ENCODE data around the gene GUCY2D.

The GUCY2D gene

DNA sequence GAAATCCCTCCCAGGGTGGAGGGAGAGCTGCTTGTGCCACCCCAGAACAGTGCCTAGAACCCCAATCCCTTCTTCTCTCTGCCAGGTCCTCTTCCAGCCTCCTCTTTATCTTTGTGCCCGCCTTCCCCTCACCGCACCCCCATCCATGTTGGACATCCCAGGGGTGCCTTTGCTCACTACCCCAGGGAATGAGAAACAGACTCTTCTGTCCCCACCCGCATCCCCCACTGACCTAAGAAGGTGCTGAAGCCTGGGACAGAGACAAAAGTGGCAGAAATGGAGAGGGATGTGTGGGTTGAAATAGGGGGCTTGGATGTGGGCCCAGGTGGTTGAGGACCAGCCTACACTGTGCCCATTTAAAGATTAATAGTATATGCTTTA is 53.4 kb downstream of the GUCY2D start:
- no peaks in the 10 kb centered on the region for H3K36me3 ChIP-seq (replicated peaks; ENCODE audit: low read depth, low read length)
- H3K27me3 ChIP-seq (ENCODE audit: low read depth, low read length) = peaks cover 8% of the 10 kb centered on the region
- H3K9ac ChIP-seq (ENCODE audit: low read length) = no peak overlapping the region
- no peaks in the 10 kb centered on the region for H4K20me1 ChIP-seq (ENCODE audit: insufficient read depth, low read length)
- H2AFZ ChIP-seq (ENCODE audit: low read depth, low read length) = no peak overlapping the region
- no peaks in the 10 kb centered on the region for H3K9me3 ChIP-seq (ENCODE audit: insufficient read depth, low read length)
- H3K4me2 ChIP-seq (ENCODE audit: low read length) = no peak overlapping the region
- H3K79me2 ChIP-seq (ENCODE audit: low read length) = no peaks in the 10 kb centered on the region
- TF ChIP-seq EZH2phosphoT487 (IDR thresholded peaks at IDR 0.05; ENCODE audit: low read depth) = no peak
- TF ChIP-seq, protein P1, sequence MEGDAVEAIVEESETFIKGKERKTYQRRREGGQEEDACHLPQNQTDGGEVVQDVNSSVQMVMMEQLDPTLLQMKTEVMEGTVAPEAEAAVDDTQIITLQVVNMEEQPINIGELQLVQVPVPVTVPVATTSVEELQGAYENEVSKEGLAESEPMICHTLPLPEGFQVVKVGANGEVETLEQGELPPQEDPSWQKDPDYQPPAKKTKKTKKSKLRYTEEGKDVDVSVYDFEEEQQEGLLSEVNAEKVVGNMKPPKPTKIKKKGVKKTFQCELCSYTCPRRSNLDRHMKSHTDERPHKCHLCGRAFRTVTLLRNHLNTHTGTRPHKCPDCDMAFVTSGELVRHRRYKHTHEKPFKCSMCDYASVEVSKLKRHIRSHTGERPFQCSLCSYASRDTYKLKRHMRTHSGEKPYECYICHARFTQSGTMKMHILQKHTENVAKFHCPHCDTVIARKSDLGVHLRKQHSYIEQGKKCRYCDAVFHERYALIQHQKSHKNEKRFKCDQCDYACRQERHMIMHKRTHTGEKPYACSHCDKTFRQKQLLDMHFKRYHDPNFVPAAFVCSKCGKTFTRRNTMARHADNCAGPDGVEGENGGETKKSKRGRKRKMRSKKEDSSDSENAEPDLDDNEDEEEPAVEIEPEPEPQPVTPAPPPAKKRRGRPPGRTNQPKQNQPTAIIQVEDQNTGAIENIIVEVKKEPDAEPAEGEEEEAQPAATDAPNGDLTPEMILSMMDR (IDR thresholded peaks at IDR 0.05; ENCODE audit: low read depth, low read length) = no peak
- H3K4me1 ChIP-seq (ENCODE audit: low read length) = peaks cover 24% of the 10 kb centered on the region
- H3K4me3 ChIP-seq (ENCODE audit: low read length) = no peak overlapping the region
- no peak overlapping the region for H3K27ac ChIP-seq (ENCODE audit: low read length)

DNA sequence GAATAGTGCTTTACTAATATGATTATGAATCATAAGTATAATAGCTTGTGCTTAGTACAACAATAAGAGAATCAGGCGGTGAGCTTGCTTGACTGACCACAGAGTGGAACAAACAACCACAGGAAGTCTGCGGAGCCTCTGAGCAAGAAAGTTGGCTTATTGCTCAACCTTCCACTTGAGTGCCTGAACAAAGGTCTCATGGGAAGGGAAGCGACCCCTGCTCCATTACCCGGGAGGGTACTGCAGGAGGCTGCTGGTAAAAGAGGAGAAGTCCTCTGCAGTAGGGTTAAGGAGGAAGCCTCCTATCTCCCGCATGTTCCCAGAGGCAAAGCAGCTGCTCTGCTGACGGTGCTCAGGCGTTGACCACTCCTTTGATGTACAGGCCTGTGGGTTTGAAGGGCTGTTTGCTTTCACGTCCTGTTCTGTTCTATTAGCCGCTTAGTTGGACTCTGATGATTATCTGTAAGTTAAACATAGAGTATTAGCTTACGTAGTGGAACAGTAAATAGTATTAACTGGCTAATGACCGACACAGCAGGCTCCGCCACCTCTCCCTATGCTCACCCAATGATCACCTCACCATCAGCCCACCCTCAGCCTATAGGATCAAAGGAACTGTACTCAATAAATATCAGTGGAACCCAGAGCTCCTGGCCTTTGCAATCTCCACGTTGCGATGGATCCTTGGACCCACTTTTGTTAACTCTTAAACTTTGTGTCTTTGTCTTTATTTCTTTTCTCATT is 54.0 kb downstream of the GUCY2D start:
- Histone ChIP-seq H3K79me2 (ENCODE audit: low read length) (no peaks in the 10 kb centered on the region), H3K36me3 (replicated peaks; ENCODE audit: low read depth, low read length) (no peaks in the 10 kb centered on the region), H4K20me1 (ENCODE audit: insufficient read depth, low read length) (no peaks in the 10 kb centered on the region), H3K27ac (ENCODE audit: low read length) (no peak overlapping the region), H2AFZ (ENCODE audit: low read depth, low read length) (no peak overlapping the region), H3K9me3 (ENCODE audit: insufficient read depth, low read length) (no peaks in the 10 kb centered on the region), H3K4me1 (ENCODE audit: low read length) (peaks cover 30% of the 10 kb centered on the region), H3K9ac (ENCODE audit: low read length) (no peak overlapping the region), H3K27me3 (ENCODE audit: low read depth, low read length) (peaks cover 12% of the 10 kb centered on the region), H3K4me3 (ENCODE audit: low read length) (no peak overlapping the region), H3K4me2 (ENCODE audit: low read length) (no peak overlapping the region)
- TF ChIP-seq, protein P1 (IDR thresholded peaks at IDR 0.05; ENCODE audit: low read depth, low read length) = no peak
- TF ChIP-seq EZH2phosphoT487 (IDR thresholded peaks at IDR 0.05; ENCODE audit: low read depth) = no peak

DNA sequence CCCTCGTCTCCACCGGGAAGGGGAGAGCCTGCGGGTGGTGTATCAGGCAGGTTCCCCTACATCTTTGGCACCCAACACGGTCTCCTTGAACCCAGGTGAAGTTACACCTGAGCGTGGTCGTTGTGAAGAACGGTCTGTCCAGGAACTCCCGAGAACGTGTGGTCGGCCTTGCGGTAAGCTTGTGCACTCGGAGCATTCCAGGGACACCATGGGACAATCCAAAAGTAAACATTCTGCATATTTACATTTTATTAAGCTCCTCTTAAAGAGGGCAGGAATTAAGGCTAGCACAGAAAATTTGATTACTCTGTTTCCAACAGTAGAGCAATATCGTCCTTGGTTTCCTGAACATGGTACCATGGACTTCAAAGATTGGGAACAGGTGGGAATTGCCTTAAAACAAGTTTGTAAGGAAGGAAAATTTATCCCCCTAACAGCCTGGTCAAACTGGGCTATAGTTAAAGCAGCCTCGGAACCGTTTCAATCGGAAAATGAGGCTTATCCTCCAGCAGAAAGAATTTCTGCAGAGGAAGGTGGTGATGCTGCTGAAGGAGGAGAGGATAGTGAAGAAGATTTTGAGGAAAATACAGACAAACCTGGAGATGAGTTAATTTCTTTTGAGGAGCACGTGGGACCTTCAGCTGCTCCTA is 54.7 kb downstream of the GUCY2D start:
- H3K4me3 ChIP-seq (ENCODE audit: low read length) = peak overlapping the region; percentile 77; the same call in 1 of the 2 replicates
- no peaks in the 10 kb centered on the region for H3K36me3 ChIP-seq (replicated peaks; ENCODE audit: low read depth, low read length)
- H3K9ac ChIP-seq (ENCODE audit: low read length) = no peak overlapping the region; the same call in 1 of the 2 replicates
- H3K9me3 ChIP-seq (ENCODE audit: insufficient read depth, low read length) = no peaks in the 10 kb centered on the region
- H3K4me2 ChIP-seq (ENCODE audit: low read length) = peak overlapping the region; percentile 86
- peaks cover 12% of the 10 kb centered on the region for H3K27me3 ChIP-seq (ENCODE audit: low read depth, low read length)
- H3K27ac ChIP-seq (ENCODE audit: low read length) = no peak overlapping the region
- 0 out of 2 replicates have a peak overlapping the region, but pooled peaks have one; percentile 2 for H2AFZ ChIP-seq (ENCODE audit: low read depth, low read length)
- peaks cover 32% of the 10 kb centered on the region for H3K4me1 ChIP-seq (ENCODE audit: low read length)
- H3K79me2 ChIP-seq (ENCODE audit: low read length) = no peaks in the 10 kb centered on the region
- no peaks in the 10 kb centered on the region for H4K20me1 ChIP-seq (ENCODE audit: insufficient read depth, low read length)
- no peak for TF ChIP-seq EZH2phosphoT487 (IDR thresholded peaks at IDR 0.05; ENCODE audit: low read depth)
- TF ChIP-seq, protein P1 (IDR thresholded peaks at IDR 0.05; ENCODE audit: low read depth, low read length) = no peak

DNA sequence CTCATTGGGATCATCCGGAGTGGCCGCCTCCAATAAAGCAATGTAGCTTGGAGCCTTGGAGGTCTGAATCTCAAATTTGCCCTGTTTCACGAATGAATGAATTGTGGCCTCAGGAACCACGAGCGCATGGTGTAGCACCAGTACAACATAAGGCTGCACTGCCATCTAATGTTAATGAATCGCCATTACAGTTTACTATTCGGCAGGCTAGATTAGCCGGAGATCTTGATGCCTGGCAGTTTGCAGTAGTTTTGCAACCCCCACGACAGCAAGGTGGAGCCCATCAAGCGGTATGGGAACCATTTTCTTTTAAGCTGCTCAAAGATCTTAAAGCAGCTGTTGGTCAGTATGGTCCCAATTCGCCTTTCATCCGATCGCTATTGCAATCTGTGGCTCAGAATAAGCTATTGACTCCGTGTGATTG is 55.3 kb downstream of the GUCY2D start:
- Histone ChIP-seq H3K4me3 (ENCODE audit: low read length) (peak overlapping the region; percentile 77), H3K36me3 (replicated peaks; ENCODE audit: low read depth, low read length) (no peaks in the 10 kb centered on the region), H3K27me3 (ENCODE audit: low read depth, low read length) (peaks cover 16% of the 10 kb centered on the region), H2AFZ (ENCODE audit: low read depth, low read length) (peak overlapping the region; percentile 97), H4K20me1 (ENCODE audit: insufficient read depth, low read length) (no peaks in the 10 kb centered on the region), H3K4me1 (ENCODE audit: low read length) (peaks cover 32% of the 10 kb centered on the region), H3K9ac (ENCODE audit: low read length) (peak overlapping the region; percentile 59), H3K4me2 (ENCODE audit: low read length) (peak overlapping the region; percentile 86), H3K27ac (ENCODE audit: low read length) (no peak overlapping the region), H3K9me3 (ENCODE audit: insufficient read depth, low read length) (no peaks in the 10 kb centered on the region), H3K79me2 (ENCODE audit: low read length) (no peaks in the 10 kb centered on the region)
- TF ChIP-seq, protein P1 (IDR thresholded peaks at IDR 0.05; ENCODE audit: low read depth, low read length) = peak; percentile 60
- no peak for TF ChIP-seq EZH2phosphoT487 (IDR thresholded peaks at IDR 0.05; ENCODE audit: low read depth)
